Nephron (organoid): ENCODE results near the gene APBB2.

Source experiments
- H3K27ac Mint-ChIP-seq, 3 experiments: 2 replicates each; pipeline ENCODE4 v1.8.0; 2020; ENCODE audit warnings: mixed read lengths in 3 of 3, mild to moderate bottlenecking in 2 of 3, moderate library complexity in 1 of 3
- H3K27me3 Mint-ChIP-seq: 2 replicates; pipeline ENCODE4 v1.8.0; 2021; ENCODE audit warnings: low read depth, mild to moderate bottlenecking, moderate library complexity, mixed read lengths
- H3K36me3 Mint-ChIP-seq: 2 replicates; pipeline ENCODE4 v1.8.0; 2020; ENCODE audit warnings: low read depth, mixed read lengths
- H3K4me1 Mint-ChIP-seq: 2 replicates; pipeline ENCODE4 v1.8.0; 2020; ENCODE audit warnings: mixed read lengths
- H3K4me3 Mint-ChIP-seq, 3 experiments: 2 replicates each; pipeline ENCODE4 v1.8.0; 2020; ENCODE audit warnings: mild to moderate bottlenecking in 3 of 3, mixed read lengths in 3 of 3, moderate library complexity in 2 of 3
- H3K9me3 Mint-ChIP-seq: 2 replicates; pipeline ENCODE4 v1.8.0; 2020; ENCODE audit warnings: mixed read lengths
- TF ChIP-seq, protein P1 (sequence below), 3 experiments: fragments of 200-600 bp; sonication (generic); IDR thresholded peaks; one replicate each; pipeline ENCODE4 v1.5.0; 2021; ENCODE audit warnings: antibody characterized with exemption in 3 of 3; ENCODE audit not compliant: unreplicated experiment in 3 of 3

Gene APBB2

DNA sequence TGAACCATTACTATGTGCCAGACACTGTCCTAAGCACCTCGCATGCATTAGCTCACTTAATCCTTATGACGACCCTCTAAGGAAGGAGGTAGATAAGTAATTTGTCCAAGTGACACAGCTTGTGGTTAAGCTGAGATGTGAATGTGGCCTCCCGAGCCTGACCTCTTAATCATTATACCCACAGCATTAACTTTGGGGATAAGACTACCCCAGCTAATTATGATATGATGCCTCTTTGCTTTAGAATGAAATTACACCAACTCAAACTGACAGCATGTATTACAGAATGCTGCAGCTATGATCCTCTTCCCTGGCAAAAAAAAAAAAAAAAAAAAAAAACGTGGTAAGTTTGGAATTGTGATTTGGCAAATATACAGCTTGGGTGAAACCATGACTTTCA, 53.5 kb downstream of the APBB2 start:
- H3K36me3 Mint-ChIP-seq = peaks cover 9% of the 10 kb centered on the region
- H3K27me3 Mint-ChIP-seq = no peaks in the 10 kb centered on the region
- H3K4me3 Mint-ChIP-seq = no peak overlapping the region
- TF ChIP-seq, protein P1, sequence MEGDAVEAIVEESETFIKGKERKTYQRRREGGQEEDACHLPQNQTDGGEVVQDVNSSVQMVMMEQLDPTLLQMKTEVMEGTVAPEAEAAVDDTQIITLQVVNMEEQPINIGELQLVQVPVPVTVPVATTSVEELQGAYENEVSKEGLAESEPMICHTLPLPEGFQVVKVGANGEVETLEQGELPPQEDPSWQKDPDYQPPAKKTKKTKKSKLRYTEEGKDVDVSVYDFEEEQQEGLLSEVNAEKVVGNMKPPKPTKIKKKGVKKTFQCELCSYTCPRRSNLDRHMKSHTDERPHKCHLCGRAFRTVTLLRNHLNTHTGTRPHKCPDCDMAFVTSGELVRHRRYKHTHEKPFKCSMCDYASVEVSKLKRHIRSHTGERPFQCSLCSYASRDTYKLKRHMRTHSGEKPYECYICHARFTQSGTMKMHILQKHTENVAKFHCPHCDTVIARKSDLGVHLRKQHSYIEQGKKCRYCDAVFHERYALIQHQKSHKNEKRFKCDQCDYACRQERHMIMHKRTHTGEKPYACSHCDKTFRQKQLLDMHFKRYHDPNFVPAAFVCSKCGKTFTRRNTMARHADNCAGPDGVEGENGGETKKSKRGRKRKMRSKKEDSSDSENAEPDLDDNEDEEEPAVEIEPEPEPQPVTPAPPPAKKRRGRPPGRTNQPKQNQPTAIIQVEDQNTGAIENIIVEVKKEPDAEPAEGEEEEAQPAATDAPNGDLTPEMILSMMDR (IDR thresholded peaks at IDR 0.05; ENCODE audit: unreplicated experiment in 3 of 3) = no peak
- peaks cover 2% of the 10 kb centered on the region for H3K9me3 Mint-ChIP-seq
- H3K27ac Mint-ChIP-seq = no peak overlapping the region
- H3K4me1 Mint-ChIP-seq = peaks cover 19% of the 10 kb centered on the region

DNA sequence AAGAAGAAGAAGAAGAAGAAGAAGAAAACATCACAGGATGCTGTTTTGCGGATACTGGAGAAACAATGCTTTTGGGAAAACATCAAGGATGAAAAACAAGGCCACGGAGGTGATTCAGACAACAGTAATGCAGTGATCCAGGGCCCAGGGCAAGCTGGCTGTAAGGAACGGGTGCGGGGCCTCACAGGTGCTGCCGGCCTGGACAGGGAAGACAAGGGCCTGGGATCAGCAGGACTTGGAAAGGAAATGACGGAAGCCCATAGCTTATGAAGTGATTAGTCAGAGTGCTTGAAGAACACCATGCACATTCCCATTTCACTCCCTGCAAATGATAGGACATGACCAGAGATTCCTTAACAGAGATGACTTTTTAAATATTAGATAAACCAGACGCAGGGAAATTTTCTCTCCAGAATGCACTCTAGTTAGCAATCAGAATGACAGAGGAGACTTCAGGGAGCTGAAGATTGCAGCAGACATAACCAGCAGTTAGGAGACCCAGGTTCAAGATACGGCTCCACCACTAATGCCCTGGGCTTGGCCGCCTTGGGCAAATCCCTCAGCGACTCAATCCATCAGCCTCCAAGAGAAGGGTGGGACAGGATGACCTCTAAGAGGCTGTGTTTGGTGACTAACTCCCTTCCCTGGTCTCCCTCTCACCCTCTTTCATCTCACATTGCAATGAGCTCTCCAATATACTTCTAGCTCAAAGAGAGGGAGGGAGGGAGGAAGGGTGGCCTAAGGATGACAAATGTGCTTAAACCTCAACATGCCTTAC, 54.1 kb downstream of the APBB2 start:
- no peak overlapping the region for H3K4me3 Mint-ChIP-seq

GRCh38 chr4:41158756-41159155, 55.6 kb downstream of the APBB2 start:
- TF ChIP-seq, protein P1 (IDR thresholded peaks at IDR 0.05; ENCODE audit: unreplicated experiment in 3 of 3) = no peak
- H3K27ac Mint-ChIP-seq = peak overlapping the region in 1 of 3 experiments; percentile 13

More for the DNA sequence above, 54.1 kb downstream of the APBB2 start:
- H3K4me1 Mint-ChIP-seq = peaks cover 26% of the 10 kb centered on the region
- TF ChIP-seq, protein P1 (IDR thresholded peaks at IDR 0.05; ENCODE audit: unreplicated experiment in 3 of 3) = no peak
- peak overlapping the region in 1 of 3 experiments; percentile 28 for H3K27ac Mint-ChIP-seq
- no peaks in the 10 kb centered on the region for H3K9me3 Mint-ChIP-seq
- H3K36me3 Mint-ChIP-seq = peaks cover 4% of the 10 kb centered on the region
- H3K27me3 Mint-ChIP-seq = no peaks in the 10 kb centered on the region

DNA sequence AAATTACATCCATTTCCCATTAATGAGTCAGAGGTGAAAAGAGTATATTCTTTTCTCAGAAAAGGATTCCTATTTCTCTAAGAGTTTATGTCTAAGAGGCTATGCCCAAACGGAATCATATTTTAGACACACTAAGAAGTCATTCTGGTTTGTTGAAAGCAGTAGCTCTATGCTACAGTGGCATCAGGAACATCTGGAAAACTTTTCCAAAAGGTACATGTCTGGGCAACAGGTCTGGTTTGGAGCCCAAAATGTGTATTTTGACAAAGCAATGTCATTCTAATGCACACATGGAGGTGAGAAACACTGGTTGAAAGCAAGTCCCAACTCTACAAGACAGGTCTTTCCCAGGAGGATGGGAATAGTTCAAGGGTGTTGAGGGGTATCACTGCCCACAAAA, 56.1 kb downstream of the APBB2 start:
- H3K4me1 Mint-ChIP-seq = peaks cover 43% of the 10 kb centered on the region
- no peak overlapping the region for H3K27ac Mint-ChIP-seq
- no peak overlapping the region for H3K4me3 Mint-ChIP-seq
- H3K36me3 Mint-ChIP-seq = peaks cover 3% of the 10 kb centered on the region
- no peaks in the 10 kb centered on the region for H3K27me3 Mint-ChIP-seq
- H3K9me3 Mint-ChIP-seq = no peaks in the 10 kb centered on the region
- TF ChIP-seq, protein P1 (IDR thresholded peaks at IDR 0.05; ENCODE audit: unreplicated experiment in 3 of 3) = no peak

More at GRCh38 chr4:41158756-41159155, 55.6 kb downstream of the APBB2 start:
- Mint-ChIP-seq H3K27me3 (no peaks in the 10 kb centered on the region), H3K4me1 (peaks cover 39% of the 10 kb centered on the region), H3K36me3 (peaks cover 3% of the 10 kb centered on the region), H3K9me3 (no peaks in the 10 kb centered on the region), H3K4me3 (no peak overlapping the region)

DNA sequence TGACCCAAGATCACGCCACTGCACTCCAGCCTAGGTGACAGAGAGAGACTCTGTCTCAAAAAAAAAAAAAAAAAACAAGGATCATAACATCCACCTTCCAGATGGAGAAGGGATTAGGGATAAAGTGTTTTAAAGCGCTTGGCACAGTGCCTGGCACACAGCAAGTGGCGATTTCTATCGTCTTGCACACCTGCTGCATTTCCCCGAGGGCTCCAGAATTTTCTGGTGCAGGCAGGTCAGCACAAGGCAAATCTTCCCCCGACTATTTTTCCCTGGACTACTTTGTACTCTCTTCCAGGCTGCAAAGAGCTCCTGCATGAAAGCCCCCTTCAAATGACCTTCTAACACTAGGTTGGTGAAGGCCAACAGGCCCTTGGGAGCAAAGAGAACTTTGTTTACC, 57.3 kb downstream of the APBB2 start:
- H3K9me3 Mint-ChIP-seq = no peaks in the 10 kb centered on the region
- TF ChIP-seq, protein P1 (IDR thresholded peaks at IDR 0.05; ENCODE audit: unreplicated experiment in 3 of 3) = no peak
- H3K4me1 Mint-ChIP-seq = peaks cover 49% of the 10 kb centered on the region
- peaks cover 3% of the 10 kb centered on the region for H3K36me3 Mint-ChIP-seq
- H3K27ac Mint-ChIP-seq = peak overlapping the region in 2 of 3 experiments; percentile 25 to 35
- no peak overlapping the region for H3K4me3 Mint-ChIP-seq
- H3K27me3 Mint-ChIP-seq = no peaks in the 10 kb centered on the region

DNA sequence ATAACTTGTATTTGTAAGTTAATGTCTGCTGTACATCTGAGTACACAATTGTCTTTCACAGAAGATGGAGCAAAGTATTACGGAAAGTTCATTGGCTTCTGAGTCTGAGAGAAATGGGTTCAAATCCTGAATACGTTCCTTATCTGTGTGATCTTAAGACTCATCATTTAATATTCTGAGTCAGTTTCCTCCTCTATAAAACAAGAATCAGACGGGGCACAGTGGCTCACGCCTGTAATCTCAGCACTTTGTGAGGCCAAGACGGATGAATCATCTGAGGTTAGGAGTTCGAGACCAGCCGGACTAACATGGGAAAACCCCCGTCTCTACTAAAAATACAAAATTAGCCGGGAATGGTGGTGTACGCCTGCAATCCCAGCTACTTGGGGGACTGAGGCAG, 57.8 kb downstream of the APBB2 start:
- TF ChIP-seq, protein P1 (IDR thresholded peaks at IDR 0.05; ENCODE audit: unreplicated experiment in 3 of 3) = no peak
- Mint-ChIP-seq H3K4me3 (no peak overlapping the region), H3K36me3 (peaks cover 3% of the 10 kb centered on the region), H3K9me3 (no peaks in the 10 kb centered on the region), H3K27ac (peak overlapping the region; percentile 86 to 93 (median 91)), H3K4me1 (peaks cover 49% of the 10 kb centered on the region), H3K27me3 (no peaks in the 10 kb centered on the region)
